ENCODE measurements around the gene MX1.

Gene MX1

DNA sequence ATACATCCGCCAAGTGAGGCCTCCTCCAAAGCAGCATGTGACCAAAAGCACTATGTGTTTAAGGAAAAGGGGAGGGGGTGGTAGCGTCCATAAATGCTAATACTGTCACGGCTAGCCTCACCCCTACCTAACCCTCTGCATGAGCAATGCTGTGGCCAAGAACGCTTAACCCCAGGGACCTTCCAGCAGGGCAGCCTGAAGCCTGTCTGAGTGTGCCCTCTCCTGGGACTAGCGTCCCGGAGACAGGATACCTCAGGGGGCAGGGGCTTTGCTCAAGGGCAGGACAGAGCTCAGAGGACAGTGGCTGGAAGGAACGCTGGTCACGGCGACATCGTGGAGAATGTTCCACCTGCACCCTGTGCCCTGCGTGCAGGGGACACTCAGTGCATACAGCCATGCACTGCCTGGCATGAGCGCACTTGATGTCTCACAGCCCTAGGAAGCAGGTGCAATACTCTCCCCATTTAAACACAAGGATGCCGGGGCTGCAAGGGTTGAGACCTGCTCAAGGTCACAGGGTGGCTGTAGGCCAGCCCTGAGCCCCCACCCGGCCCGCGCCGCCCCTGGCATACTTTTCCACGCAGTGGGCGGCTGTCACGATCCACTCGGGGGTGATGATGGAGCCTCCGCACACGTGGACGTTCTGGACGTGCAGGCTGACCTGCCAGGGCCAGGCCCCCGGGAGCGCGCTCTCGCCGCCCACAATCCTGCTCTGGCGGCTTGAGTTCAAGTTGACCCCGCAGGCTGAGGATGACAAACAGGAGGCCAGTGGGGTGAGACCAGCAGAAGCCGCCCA is 46.9 kb downstream of the MX1 start:
- H3K9ac ChIP-seq = no peak overlapping the region
- H3K4me2 ChIP-seq = peak overlapping the region; percentile 66
- H3K4me1 ChIP-seq = peaks cover 41% of the 10 kb centered on the region
- H4K20me1 ChIP-seq = no peaks in the 10 kb centered on the region
- H3K27me3 ChIP-seq = no peaks in the 10 kb centered on the region
- H3K27ac ChIP-seq = no peak overlapping the region
- H3K36me3 ChIP-seq = no peaks in the 10 kb centered on the region
- H3K9me3 ChIP-seq = no peaks in the 10 kb centered on the region
- TF ChIP-seq Cebpa-rat (IDR thresholded peaks at IDR 0.05) = no peak
- H3K4me3 ChIP-seq = no peak overlapping the region

DNA sequence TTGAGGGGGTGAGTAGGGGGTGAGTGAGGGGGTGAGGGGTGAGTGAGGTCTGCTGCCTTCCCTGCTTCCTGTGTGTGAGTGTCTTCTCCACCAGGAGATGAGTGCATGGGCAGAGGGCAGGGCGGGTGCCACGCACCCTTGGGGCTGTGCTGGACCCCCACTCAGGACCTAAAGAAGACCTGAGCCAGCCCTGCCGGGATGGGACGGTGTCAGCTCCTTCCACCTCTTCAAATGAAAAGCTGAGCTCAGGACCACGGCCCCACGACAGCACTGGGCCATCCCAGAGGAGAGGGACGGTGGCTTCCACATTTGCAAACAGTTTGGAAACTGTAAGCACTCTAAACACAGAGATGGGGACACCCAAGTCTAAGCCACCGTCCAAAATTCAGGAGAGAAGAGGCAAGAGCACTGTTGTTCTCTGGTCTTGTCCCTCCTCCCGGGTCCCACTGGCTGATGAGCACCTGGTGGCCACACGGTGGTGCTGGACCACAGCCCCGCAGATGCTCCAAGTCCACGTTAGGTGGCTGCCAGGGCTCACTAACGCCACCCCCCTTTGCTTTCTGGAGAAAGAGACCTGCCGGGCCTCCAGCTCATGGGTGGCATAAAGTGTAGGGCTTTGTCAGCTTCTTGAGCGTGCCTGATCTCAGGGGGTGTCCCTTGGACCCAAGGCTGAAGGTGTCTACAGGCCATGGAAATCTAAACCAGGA is 49.8 kb downstream of the MX1 start:
- H3K9me3 ChIP-seq = no peaks in the 10 kb centered on the region

DNA sequence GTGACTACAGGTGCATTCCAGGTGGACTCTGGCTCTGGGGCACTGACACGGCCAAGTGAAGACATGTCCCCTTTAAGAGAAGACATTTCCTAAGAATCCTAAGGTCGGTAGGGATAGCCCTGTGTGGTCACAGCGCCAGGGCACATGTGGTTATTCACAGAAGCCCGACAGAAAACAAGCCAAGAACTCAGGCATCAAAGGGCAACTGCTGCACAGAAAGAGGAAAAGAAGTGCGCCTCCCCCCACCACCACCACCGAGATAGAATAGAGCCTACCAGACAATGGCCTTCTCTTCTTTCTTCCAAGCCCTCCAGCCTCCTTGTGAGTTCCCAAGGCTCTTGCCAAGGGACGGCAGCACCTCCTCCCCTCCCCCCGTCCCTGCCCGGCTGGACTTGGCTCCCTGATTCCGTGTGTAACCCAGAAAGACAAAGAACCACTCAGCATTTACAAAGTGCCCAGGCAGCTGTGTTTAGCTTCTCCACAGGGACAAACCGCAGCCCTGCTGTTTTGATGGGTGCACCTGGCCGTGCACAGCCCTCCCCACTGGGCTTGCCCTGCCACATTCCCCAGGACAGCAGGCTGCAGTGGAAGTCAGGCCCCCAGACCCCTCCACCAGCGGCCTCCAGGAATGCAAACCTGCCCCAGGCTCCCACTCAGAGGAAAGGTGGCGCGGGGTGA is 51.7 kb downstream of the MX1 start:
- TF ChIP-seq Cebpa-rat (IDR thresholded peaks at IDR 0.05) = no peak
- Histone ChIP-seq H3K9ac (peak overlapping the region; percentile 35; the same call in 1 of the 2 replicates), H3K4me1 (peaks cover 45% of the 10 kb centered on the region), H3K36me3 (no peaks in the 10 kb centered on the region), H3K27ac (peak overlapping the region; percentile 45), H3K4me3 (no peak overlapping the region), H3K4me2 (peak overlapping the region; percentile 77), H3K27me3 (no peaks in the 10 kb centered on the region), H4K20me1 (no peaks in the 10 kb centered on the region), H3K9me3 (no peaks in the 10 kb centered on the region)

More for the DNA sequence above, 49.8 kb downstream of the MX1 start:
- TF ChIP-seq Cebpa-rat (IDR thresholded peaks at IDR 0.05) = no peak
- no peaks in the 10 kb centered on the region for H3K27me3 ChIP-seq
- H3K4me2 ChIP-seq = no peak overlapping the region
- no peak overlapping the region for H3K4me3 ChIP-seq
- H3K4me1 ChIP-seq = peaks cover 40% of the 10 kb centered on the region
- H3K27ac ChIP-seq = no peak overlapping the region
- H3K36me3 ChIP-seq = no peaks in the 10 kb centered on the region
- H3K9ac ChIP-seq = no peak overlapping the region
- H4K20me1 ChIP-seq = no peaks in the 10 kb centered on the region

DNA sequence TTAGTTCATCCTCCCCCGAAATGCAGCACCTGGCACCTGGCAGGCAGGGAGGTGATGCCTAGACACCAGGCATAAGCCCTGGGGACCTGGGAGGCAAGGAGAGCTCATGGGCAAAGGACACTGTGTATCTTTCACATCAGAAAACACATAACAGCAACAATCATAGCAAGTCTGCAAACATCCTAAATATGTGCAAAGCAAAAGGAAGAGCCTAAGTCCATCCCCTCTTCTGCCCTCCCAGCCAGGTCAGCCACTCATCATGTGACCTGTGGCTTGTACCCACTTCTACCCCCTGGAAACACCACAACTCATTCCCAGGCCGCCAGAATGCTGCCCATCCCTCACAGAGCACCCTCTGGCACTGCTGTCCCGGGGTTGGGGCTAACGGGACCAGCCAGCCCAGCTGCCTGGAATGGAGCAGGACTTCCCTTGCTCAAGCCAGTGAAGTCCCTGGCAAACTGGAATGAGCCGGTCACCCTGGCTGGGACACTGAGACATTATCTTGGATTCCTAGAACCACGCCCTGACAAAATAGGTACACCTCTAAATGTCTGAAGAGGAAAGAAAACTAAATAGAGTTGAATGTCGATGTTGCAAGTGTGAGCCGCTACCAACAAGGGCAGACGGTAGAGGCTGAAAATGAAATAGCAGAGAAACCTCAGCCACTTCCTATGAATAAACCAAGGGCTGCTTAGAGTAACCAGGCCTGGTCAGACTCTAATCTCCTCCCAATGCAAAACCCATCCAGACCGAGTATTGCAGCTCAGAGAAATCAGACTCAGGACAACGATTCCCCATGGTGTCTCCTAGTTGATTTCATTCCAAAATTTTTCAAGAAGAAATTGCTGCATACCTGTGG is 52.5 kb downstream of the MX1 start:
- H3K27ac ChIP-seq = 0 out of 2 replicates have a peak overlapping the region, but pooled peaks have one; percentile 45
- no peak for TF ChIP-seq Cebpa-rat (IDR thresholded peaks at IDR 0.05)
- peak overlapping the region; percentile 77 for H3K4me2 ChIP-seq
- peaks cover 39% of the 10 kb centered on the region for H3K4me1 ChIP-seq
- H3K36me3 ChIP-seq = no peaks in the 10 kb centered on the region
- 0 out of 2 replicates have a peak overlapping the region, but pooled peaks have one; percentile 35 for H3K9ac ChIP-seq
- no peaks in the 10 kb centered on the region for H4K20me1 ChIP-seq
- H3K27me3 ChIP-seq = no peaks in the 10 kb centered on the region
- H3K9me3 ChIP-seq = no peaks in the 10 kb centered on the region
- no peak overlapping the region for H3K4me3 ChIP-seq

DNA sequence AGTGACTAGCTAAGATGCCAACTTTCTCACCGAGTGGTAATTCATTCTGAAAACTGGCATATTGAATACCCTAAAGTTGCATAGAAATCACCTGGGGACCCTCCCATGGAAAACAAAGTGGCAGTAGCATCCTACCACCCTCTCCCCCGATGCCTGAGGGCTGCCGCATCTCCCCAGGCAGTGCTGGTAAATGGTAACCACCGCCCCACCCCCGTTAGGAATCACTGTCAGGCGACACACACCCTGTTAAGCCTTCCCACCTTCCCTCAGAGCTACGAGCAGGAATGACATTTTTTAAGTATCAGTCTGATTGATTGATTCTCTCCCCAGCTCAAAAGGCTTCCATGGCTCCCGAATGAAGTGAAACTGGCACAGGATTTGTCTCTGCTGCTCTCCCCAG is 53.6 kb downstream of the MX1 start:
- Histone ChIP-seq H3K4me2 (no peak overlapping the region), H3K4me1 (peaks cover 39% of the 10 kb centered on the region), H3K9ac (no peak overlapping the region), H4K20me1 (no peaks in the 10 kb centered on the region), H3K27me3 (no peaks in the 10 kb centered on the region), H3K4me3 (no peak overlapping the region), H3K36me3 (no peaks in the 10 kb centered on the region), H3K9me3 (no peaks in the 10 kb centered on the region), H3K27ac (no peak overlapping the region)
- no peak for TF ChIP-seq Cebpa-rat (IDR thresholded peaks at IDR 0.05)

DNA sequence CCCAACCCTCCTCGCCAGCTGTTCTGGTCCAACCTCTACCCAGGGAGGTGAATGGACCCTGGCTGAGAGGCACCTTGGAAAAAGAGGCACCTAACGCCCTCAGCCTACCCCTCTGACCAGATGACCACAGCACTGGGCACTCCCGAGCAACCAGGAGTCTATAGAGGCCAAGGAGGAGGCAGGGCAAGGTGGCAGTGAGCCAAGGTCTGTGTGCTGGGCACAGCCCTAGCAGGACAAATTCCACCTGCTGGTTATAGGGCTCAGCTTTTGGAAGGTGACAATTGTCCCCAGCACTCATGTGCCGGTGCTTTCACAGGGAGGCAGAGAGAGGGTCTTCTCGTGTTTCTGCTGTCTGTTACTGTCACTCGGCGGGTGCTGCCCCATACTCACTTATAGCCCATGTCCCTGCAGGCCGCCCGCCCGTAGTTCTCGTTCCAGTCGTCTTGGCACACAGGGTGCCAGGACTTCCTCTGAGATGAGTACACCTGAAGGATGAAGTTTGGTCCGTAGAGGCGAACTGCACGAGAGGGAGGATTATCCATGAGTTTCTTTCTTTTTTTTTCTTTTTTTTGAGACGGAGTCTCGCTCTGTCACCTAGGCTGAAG is 54.1 kb downstream of the MX1 start:
- Histone ChIP-seq H3K27me3 (no peaks in the 10 kb centered on the region), H4K20me1 (no peaks in the 10 kb centered on the region), H3K4me1 (peaks cover 39% of the 10 kb centered on the region), H3K4me2 (no peak overlapping the region), H3K4me3 (no peak overlapping the region), H3K9me3 (no peaks in the 10 kb centered on the region), H3K36me3 (no peaks in the 10 kb centered on the region), H3K9ac (no peak overlapping the region), H3K27ac (no peak overlapping the region)
- TF ChIP-seq Cebpa-rat (IDR thresholded peaks at IDR 0.05) = no peak

DNA sequence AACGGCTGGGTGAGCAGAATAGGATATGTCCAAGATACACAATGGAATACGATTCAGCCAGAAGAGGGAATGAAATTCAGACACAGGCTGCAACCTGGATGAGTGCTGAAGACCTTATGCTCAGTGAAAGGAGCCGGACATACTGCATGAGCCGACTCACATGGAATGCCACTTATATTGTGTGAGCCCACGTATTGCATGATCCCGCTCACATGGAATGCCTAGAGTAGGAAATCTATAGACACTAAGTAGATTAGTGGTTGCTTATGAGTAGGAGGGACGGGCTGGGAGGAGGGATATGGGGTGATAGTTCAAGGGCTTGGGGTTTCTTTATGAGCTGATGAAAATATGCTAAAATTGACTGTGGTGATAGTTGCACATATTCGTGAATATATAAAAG is 55.2 kb downstream of the MX1 start:
- Histone ChIP-seq H3K27ac (no peak overlapping the region), H3K4me2 (no peak overlapping the region), H3K9ac (no peak overlapping the region), H3K27me3 (no peaks in the 10 kb centered on the region), H3K4me1 (peaks cover 45% of the 10 kb centered on the region), H3K36me3 (no peaks in the 10 kb centered on the region), H3K9me3 (no peaks in the 10 kb centered on the region), H4K20me1 (no peaks in the 10 kb centered on the region), H3K4me3 (no peak overlapping the region)
- no peak for TF ChIP-seq Cebpa-rat (IDR thresholded peaks at IDR 0.05)

DNA sequence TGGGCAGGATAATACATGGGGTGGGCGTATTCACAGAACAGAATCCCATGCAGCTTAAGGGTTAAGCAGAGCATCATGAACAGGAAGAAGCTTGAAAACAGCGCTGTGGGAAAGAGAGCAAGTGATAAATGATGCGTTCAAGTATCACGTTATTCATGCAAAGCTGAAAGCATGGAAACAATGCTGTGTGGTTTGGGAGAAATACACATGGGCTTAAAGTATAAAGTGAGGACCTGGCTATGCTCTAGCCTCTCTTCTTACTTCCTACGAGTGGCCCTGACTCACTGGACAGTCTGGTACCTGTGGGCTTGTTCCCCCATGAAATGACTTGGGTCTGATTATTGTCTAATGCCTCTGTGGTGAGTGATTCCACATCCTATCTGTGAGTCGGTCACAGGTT is 56.3 kb downstream of the MX1 start:
- Histone ChIP-seq H4K20me1 (no peaks in the 10 kb centered on the region), H3K4me2 (peak overlapping the region; percentile 32), H3K4me3 (no peak overlapping the region), H3K4me1 (peaks cover 37% of the 10 kb centered on the region), H3K27ac (no peak overlapping the region), H3K36me3 (no peaks in the 10 kb centered on the region), H3K9ac (no peak overlapping the region), H3K9me3 (no peaks in the 10 kb centered on the region), H3K27me3 (no peaks in the 10 kb centered on the region)
- TF ChIP-seq Cebpa-rat (IDR thresholded peaks at IDR 0.05) = no peak

DNA sequence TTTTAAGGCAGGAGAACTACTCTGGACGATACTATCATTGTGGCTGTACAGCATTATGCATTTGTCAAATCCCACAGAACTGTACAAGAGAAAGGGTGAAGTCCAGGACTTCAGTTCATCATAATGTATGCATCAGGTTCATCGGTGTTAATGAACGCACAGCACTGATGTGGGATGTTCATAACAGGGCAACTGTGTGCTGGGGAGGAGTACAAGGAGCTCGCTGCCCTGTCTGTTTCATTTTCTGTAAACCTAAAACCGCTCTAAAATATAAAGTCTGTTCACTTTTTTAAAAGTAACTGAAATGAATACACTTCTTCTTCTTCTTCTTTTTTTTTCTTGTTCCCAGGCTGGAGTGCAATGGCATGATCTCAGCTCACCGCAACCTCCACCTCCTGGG is 56.9 kb downstream of the MX1 start:
- TF ChIP-seq Cebpa-rat (IDR thresholded peaks at IDR 0.05) = no peak
- no peak overlapping the region for H3K4me3 ChIP-seq
- H3K9ac ChIP-seq = no peak overlapping the region
- H3K27ac ChIP-seq = no peak overlapping the region
- peak overlapping the region; percentile 32; the same call in 1 of the 2 replicates for H3K4me2 ChIP-seq
- no peaks in the 10 kb centered on the region for H4K20me1 ChIP-seq
- no peaks in the 10 kb centered on the region for H3K36me3 ChIP-seq
- H3K4me1 ChIP-seq = peaks cover 30% of the 10 kb centered on the region
- no peaks in the 10 kb centered on the region for H3K27me3 ChIP-seq
- H3K9me3 ChIP-seq = no peaks in the 10 kb centered on the region

All from BLaER1 (cell line).